Measurements from ENCODE around the gene FMO2.
A peak's percentile ranks its signal among the peaks of the same experiment; 100 is the strongest.

FMO2 gene

GRCh38 chr1:171220081-171220420, 35.0 kb downstream of the FMO2 start:
- TF ChIP-seq CREB5 (CRISPR knock-in tag; IDR thresholded peaks at IDR 0.05; ENCODE audit: low read depth) (no peak), RARB (CRISPR knock-in tag; IDR thresholded peaks at IDR 0.05) (no peak), CSRNP3 (CRISPR knock-in tag; IDR thresholded peaks at IDR 0.05) (no peak), POU6F1 (CRISPR knock-in tag; IDR thresholded peaks at IDR 0.05; ENCODE audit: borderline replicate concordance, low read depth) (no peak), ZNF565 (CRISPR knock-in tag; conservative IDR thresholded peaks at IDR 0.05; ENCODE audit: low read depth) (no peak), ZNF8 (CRISPR knock-in tag; IDR thresholded peaks at IDR 0.05) (no peak), PPARA (CRISPR knock-in tag; IDR thresholded peaks at IDR 0.05; ENCODE audit: borderline replicate concordance) (no peak), TSHZ2 (CRISPR knock-in tag; IDR thresholded peaks at IDR 0.05) (no peak), ZNF70 (CRISPR knock-in tag; IDR thresholded peaks at IDR 0.05) (no peak), OSR1 (CRISPR knock-in tag; IDR thresholded peaks at IDR 0.05) (no peak), ZFP30 (CRISPR knock-in tag; IDR thresholded peaks at IDR 0.05) (no peak), TCF4 (CRISPR knock-in tag; IDR thresholded peaks at IDR 0.05; ENCODE audit: borderline replicate concordance) (no peak), SNAI2 (CRISPR knock-in tag; IDR thresholded peaks at IDR 0.05) (no peak), ARNTL (CRISPR knock-in tag; IDR thresholded peaks at IDR 0.05; ENCODE audit: borderline replicate concordance, low read depth) (no peak), CSDC2 (CRISPR knock-in tag; IDR thresholded peaks at IDR 0.05) (no peak), ZC3H10 (CRISPR knock-in tag; IDR thresholded peaks at IDR 0.05) (no peak), PATZ1 (CRISPR knock-in tag; IDR thresholded peaks at IDR 0.05; ENCODE audit: borderline replicate concordance) (no peak)
- ATAC-seq: peak; percentile 77

- peak; percentile 74 for ATAC-seq
- TF ChIP-seq TOX (CRISPR knock-in tag; IDR thresholded peaks at IDR 0.05; ENCODE audit: borderline replicate concordance) (no peak), PPARA (CRISPR knock-in tag; IDR thresholded peaks at IDR 0.05; ENCODE audit: borderline replicate concordance) (no peak), ISL1 (CRISPR knock-in tag; IDR thresholded peaks at IDR 0.05) (no peak), ZFP30 (CRISPR knock-in tag; IDR thresholded peaks at IDR 0.05) (no peak), ZNF8 (CRISPR knock-in tag; IDR thresholded peaks at IDR 0.05) (no peak), RARB (CRISPR knock-in tag; IDR thresholded peaks at IDR 0.05) (no peak), TSHZ2 (CRISPR knock-in tag; IDR thresholded peaks at IDR 0.05) (no peak), OSR1 (CRISPR knock-in tag; IDR thresholded peaks at IDR 0.05) (no peak), CSRNP3 (CRISPR knock-in tag; IDR thresholded peaks at IDR 0.05) (no peak), BACH2 (CRISPR knock-in tag; IDR thresholded peaks at IDR 0.05; ENCODE audit: borderline replicate concordance) (no peak)
Measured at GRCh38 chr1:171220581-171221054, 35.5 kb downstream of the FMO2 start.

Measured in SK-N-SH treated with all-trans-retinoic acid at 6 μM for 48 hours (cell line).